Adrenal gland (tissue), 12 donors: Measurements from ENCODE around the gene GHSR. TPM values are rescaled to one million over a fixed set of nuclear protein-coding genes. Genes with fewer than 3 reads are reported as not detected.

Experiments
- DNase-seq, 7 donors: peaks; one replicate each; pipeline ENCODE4 v3.0.0-alpha.2; 2019 to 2020
- H3K27ac ChIP-seq, 5 donors: fragments of 200-600 bp; sonication (generic) in 4 of 5; 1 replicate in 3 of 5; 2 replicates in 2 of 5; pipeline versions ENCODE4 v1.5.1 to v1.8.0; 2016 to 2020; ENCODE audit warnings: mild to moderate bottlenecking in 1 of 5
- H3K27me3 ChIP-seq: fragments of 200-600 bp; 2 replicates; pipeline ENCODE4 v1.8.0; 2021
- H3K36me3 ChIP-seq, 2 donors: fragments of 200-600 bp; replicated peaks in 1 of 2; 1 replicate in 1 of 2; 2 replicates in 1 of 2; pipeline versions ENCODE4 v1.5.1 to v1.8.0; 2018 to 2022
- H3K4me1 ChIP-seq, 2 donors: fragments of 200-600 bp; replicated peaks in 1 of 2; 1 replicate in 1 of 2; 2 replicates in 1 of 2; pipeline versions ENCODE4 v1.5.1 to v1.8.0; 2018 to 2021
- H3K4me3 ChIP-seq, 4 donors: fragments of 200-600 bp; sonication (generic) in 3 of 4; one replicate each; pipeline ENCODE4 v1.5.1; 2016 to 2018
- H3K9me3 ChIP-seq, 3 donors: fragments of 200-600 bp; sonication (generic) in 1 of 3; replicated peaks in 1 of 3; 1 replicate in 2 of 3; 2 replicates in 1 of 3; pipeline versions ENCODE4 v1.5.1 to v1.8.0; 2016 to 2021
- POLR2A ChIP-seq, 2 donors: fragments of 450-650 bp; IDR thresholded peaks; one replicate each; pipeline ENCODE4 v1.6.1; 2017; ENCODE audit warnings: antibody characterized with exemption in 2 of 2, mild to moderate bottlenecking in 2 of 2, moderate library complexity in 1 of 2
- WGBS, 4 donors: extraction: QIAGEN DNeasy Blood & Tissue Kit in 2 of 4; methylation state at CpG; one replicate each; pipeline versions ENCODE4 v1.1.5 to v1.1.7; 2013 to 2017; 5-methylcytosine and 5-hydroxymethylcytosine counted together
- intact Hi-C, 2 donors: fragments of 100-400 bp; cut with DNase I; formaldehyde crosslinking; loops; one replicate each; pipeline versions ENCODE4 v1.14.1 to v1.15.0; 2022 to 2023
- polyA plus RNA-seq, 3 donors: library from polyadenylated mRNA; stranded (reverse); fragments of 200-250 nt in 2 of 3; fragments of 350-450 nt in 1 of 3; fragmentation: Illumina TruSeq in 1 of 3; extraction: RNeasy Lipid Tissue Mini Kit (QIAGEN cat#74804) in 1 of 3; gene quantifications; one replicate each; pipeline ENCODE4 v1.2.3, GENCODE V29; 2013 to 2014
- total RNA-seq, 9 donors: library from RNA; depleted of rRNA in 4 of 9; stranded (reverse); fragments of >200 nt in 4 of 9; fragments of 120-200 nt in 1 of 9; fragmentation: NEBNext Ultra II Directional in 1 of 9; extraction: Animal tissue kit (Norgen Biotek cat#: 25700) in 1 of 9; gene quantifications; one replicate each; pipeline versions ENCODE4 v1.1.0 to v1.2.4, GENCODE V29; 2013 to 2023
- TF ChIP-seq, protein P1 (sequence below), 6 experiments: fragments of 450-650 bp in 4 of 6; fragments of 200-600 bp in 2 of 6; sonication (generic) in 1 of 6; IDR thresholded peaks; 1 replicate in 5 of 6; 2 replicates in 1 of 6; pipeline versions ENCODE4 v1.5.1 to v1.8.0; 2016 to 2021; ENCODE audit warnings: antibody characterized with exemption in 6 of 6, mild to moderate bottlenecking in 2 of 6, moderate library complexity in 1 of 6
- donor health status: healthy with polysubstance abuse.
- donor health status: Bipolar disorder and iron deficiency.
- donor health status: DM: yes; HTN: yes; CAD: no.
- donor health status: DM: no; HTN: no; CAD: no.
- donor health status: DM: no; HTN: no; CAD: no.
- donor health status: DM: yes; HTN: yes; CAD: no.

GHSR gene
- total and polyA plus RNA-seq, 12 donors = 0.24 to 1.8 (median 0.31) TPM; not detected in 8

DNA sequence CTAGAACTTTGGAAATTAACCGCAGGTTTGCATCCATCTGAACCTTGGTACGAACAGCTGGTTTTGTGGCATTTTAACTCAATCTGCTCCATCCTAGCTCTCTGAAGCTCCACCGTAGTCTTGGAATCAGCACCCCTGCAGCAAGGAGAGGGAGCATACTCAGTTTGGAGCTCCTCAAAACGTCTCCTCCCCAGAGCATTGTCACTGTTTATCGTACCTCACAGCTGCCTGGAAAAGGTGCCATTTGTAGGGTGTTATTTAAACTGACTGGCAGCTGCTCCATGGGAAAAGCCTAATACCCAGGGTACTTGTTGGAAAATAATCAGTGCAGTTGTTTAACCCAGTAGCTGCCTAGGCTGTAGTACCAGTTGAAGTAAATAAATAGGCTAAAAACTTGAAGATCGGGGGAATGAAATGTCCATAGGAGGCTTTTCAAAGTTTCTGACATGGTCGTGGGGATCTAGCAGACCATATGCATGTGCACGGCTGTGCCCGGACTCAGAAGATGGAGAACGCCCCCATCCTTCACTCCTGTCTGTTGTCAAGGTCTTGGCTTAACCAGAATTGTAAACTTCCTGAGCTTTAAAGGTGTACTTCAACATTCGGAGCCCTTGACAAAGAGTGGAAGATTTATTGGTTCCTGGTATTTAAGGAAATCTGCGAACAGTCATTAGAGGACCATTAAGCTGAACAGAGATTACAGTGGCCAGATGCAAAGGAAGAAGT, 43.9 kb downstream of the GHSR start:
- TF ChIP-seq, protein P1, sequence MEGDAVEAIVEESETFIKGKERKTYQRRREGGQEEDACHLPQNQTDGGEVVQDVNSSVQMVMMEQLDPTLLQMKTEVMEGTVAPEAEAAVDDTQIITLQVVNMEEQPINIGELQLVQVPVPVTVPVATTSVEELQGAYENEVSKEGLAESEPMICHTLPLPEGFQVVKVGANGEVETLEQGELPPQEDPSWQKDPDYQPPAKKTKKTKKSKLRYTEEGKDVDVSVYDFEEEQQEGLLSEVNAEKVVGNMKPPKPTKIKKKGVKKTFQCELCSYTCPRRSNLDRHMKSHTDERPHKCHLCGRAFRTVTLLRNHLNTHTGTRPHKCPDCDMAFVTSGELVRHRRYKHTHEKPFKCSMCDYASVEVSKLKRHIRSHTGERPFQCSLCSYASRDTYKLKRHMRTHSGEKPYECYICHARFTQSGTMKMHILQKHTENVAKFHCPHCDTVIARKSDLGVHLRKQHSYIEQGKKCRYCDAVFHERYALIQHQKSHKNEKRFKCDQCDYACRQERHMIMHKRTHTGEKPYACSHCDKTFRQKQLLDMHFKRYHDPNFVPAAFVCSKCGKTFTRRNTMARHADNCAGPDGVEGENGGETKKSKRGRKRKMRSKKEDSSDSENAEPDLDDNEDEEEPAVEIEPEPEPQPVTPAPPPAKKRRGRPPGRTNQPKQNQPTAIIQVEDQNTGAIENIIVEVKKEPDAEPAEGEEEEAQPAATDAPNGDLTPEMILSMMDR (IDR thresholded peaks at IDR 0.05) = no peak
- TF ChIP-seq POLR2A (IDR thresholded peaks at IDR 0.05) = no peak
- no peak overlapping the region for H3K27ac ChIP-seq

DNA sequence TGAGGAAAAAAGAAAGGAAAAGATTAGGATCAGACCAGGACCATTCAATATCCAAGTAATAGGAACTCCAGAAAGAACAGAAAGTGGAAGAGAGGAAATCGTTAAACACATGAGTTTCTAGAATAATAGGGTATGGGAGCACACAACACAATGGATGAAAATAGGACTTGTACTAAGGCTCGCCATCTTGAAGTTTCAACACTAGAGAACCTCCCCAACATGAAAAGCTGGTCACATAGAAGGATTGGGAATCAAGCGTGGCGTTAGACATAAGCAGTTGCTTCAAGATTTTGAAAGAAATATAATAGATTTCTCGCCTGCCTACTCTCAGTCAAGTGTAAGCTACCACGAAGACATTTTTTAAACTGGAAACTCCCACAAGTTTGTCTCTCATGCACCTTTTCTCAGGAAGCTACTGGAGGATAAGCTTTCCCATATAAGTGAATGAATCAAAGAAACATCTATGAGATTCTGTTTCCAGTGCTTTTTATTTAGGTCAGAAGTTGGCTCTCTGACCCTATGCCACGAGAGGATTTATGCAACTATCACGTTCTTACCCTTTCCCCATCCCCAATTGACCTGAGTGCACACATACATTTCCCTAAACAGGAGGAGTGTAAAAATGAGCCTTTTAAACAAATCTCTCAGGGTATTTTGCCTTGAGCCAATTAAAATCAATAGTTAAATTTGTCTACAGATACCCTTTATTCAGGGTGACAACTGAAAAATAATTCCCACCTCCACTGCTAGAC, 45.2 kb downstream of the GHSR start:
- no peak overlapping the region for H3K4me3 ChIP-seq
- H3K4me1 ChIP-seq = no peaks in the 10 kb centered on the region
- no peak for TF ChIP-seq POLR2A (IDR thresholded peaks at IDR 0.05)
- TF ChIP-seq, protein P1 (IDR thresholded peaks at IDR 0.05) = no peak
- intact Hi-C loops = no loop called here
- no peak overlapping the region for H3K27ac ChIP-seq
- no peaks in the 10 kb centered on the region for H3K9me3 ChIP-seq
- DNase-seq = no peak
- H3K36me3 ChIP-seq = no peaks in the 10 kb centered on the region
- WGBS, 4 donors = 83 to 97% (median 94%) methylated on average over 8 of the region's 8 CpGs
- H3K27me3 ChIP-seq = no peaks in the 10 kb centered on the region

More for the DNA sequence above, 43.9 kb downstream of the GHSR start:
- Histone ChIP-seq H3K4me1 (no peaks in the 10 kb centered on the region), H3K36me3 (no peaks in the 10 kb centered on the region), H3K4me3 (no peak overlapping the region), H3K27me3 (no peaks in the 10 kb centered on the region), H3K9me3 (no peaks in the 10 kb centered on the region)
- no peak for DNase-seq
- intact Hi-C loops = no loop called here
- 63 to 69% (median 68%) methylated on average over 11 to 12 of the region's 12 CpGs for WGBS, 4 donors

DNA sequence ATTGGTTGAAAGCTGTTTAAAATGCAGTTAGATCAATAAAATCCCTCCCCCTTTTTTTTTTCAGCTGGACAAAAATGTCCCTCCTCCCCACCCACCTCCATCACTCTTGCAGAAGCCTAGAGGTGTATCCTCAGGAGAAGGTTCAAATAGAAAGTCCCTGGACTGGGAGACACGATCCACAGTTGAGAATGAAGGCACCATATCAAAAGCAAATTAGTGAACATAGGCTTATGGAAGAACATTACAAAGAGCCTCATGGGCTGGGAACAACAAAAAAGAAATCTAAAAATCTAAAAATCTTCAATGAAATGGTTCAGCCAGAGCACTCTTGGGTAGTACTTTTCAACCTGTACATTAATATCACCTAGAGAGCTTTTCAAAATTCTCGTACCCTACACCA, 46.2 kb downstream of the GHSR start:
- peaks cover 0 to 3% of the 10 kb centered on the region in 2 donors for H3K36me3 ChIP-seq
- WGBS, 4 donors = 49 to 100% (median 95%) methylated on average over 2 of the region's 2 CpGs
- intact Hi-C loops = no loop called here

DNA sequence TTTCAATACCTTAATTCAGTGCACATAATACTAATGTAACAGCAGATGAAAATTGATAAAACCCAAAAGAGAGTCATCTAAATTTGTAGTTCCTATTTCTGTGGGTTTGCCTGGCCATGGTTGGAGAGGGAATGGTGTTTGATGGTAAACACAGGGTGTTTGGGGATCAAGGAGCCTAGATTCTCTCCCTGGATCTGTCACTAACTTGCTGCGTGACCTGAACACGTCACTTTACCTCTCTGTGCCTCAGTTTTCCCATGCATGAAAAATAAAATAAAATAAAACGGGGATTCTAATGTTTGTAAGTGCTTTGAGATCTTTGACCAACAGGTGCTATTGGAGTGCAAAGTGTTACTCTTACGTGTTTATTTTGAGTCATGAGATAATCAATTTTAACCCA, 49.8 kb downstream of the GHSR start:
- H3K27me3 ChIP-seq = no peaks in the 10 kb centered on the region
- WGBS, 4 donors = 95 to 98% (median 96%) methylated on average over 4 of the region's 4 CpGs
- TF ChIP-seq, protein P1 (IDR thresholded peaks at IDR 0.05) = no peak
- TF ChIP-seq POLR2A (IDR thresholded peaks at IDR 0.05) = no peak
- no peaks in the 10 kb centered on the region for H3K4me1 ChIP-seq
- H3K27ac ChIP-seq = no peak overlapping the region
- no peak for DNase-seq
- peaks cover 0 to 6% of the 10 kb centered on the region in 2 donors for H3K36me3 ChIP-seq
- intact Hi-C loops = no loop called here
- H3K4me3 ChIP-seq = no peak overlapping the region
- H3K9me3 ChIP-seq = no peaks in the 10 kb centered on the region

More for the DNA sequence above, 46.2 kb downstream of the GHSR start:
- TF ChIP-seq, protein P1 (IDR thresholded peaks at IDR 0.05) = no peak
- TF ChIP-seq POLR2A (IDR thresholded peaks at IDR 0.05) = no peak
- DNase-seq = no peak
- H3K4me1 ChIP-seq = no peaks in the 10 kb centered on the region
- H3K27ac ChIP-seq = no peak overlapping the region
- no peaks in the 10 kb centered on the region for H3K27me3 ChIP-seq
- H3K9me3 ChIP-seq = no peaks in the 10 kb centered on the region
- H3K4me3 ChIP-seq = no peak overlapping the region
